Peyer's patch (tissue), 4 donors: ENCODE results near the gene MEF2D. TPM values are rescaled to one million over a fixed set of nuclear protein-coding genes. Genes with fewer than 3 reads are reported as not detected.

Experiments
- DNase-seq, 3 donors: peaks; one replicate each; pipeline ENCODE4 v3.0.0-alpha.2; 2017 to 2019
- H3K27ac ChIP-seq, 4 donors: fragments of 200-600 bp; sonication (generic); one replicate each; pipeline ENCODE4 v1.5.1; 2016 to 2019
- H3K27me3 ChIP-seq, 2 donors: fragments of 200-600 bp; sonication (generic); one replicate each; pipeline ENCODE4 v1.5.1; 2019
- H3K36me3 ChIP-seq, 3 donors: fragments of 200-600 bp; sonication (generic); one replicate each; pipeline ENCODE4 v1.5.1; 2016 to 2019
- H3K4me1 ChIP-seq, 4 donors: fragments of 200-600 bp; sonication (generic); one replicate each; pipeline ENCODE4 v1.5.1; 2016 to 2019
- H3K4me3 ChIP-seq, 4 donors: fragments of 200-600 bp; sonication (generic); 1 replicate in 3 of 4; 2 replicates in 1 of 4; pipeline ENCODE4 v1.5.1; 2016 to 2019; ENCODE audit warnings: mild to moderate bottlenecking in 1 of 4
- H3K9me3 ChIP-seq, 4 donors: fragments of 200-600 bp; sonication (generic); one replicate each; pipeline ENCODE4 v1.5.1; 2016 to 2019; ENCODE audit warnings: mild to moderate bottlenecking in 1 of 4
- POLR2A ChIP-seq, 2 donors: fragments of 450-650 bp; IDR thresholded peaks; one replicate each; pipeline ENCODE4 v1.5.1; 2017; ENCODE audit warnings: antibody characterized with exemption in 2 of 2, mild to moderate bottlenecking in 2 of 2, moderate library complexity in 2 of 2
- total RNA-seq, 4 donors: library from RNA; depleted of rRNA; stranded (reverse); fragments of >200 nt; gene quantifications; one replicate each; pipeline ENCODE4 v1.1.0, GENCODE V29; 2016
- TF ChIP-seq, protein P1 (sequence below), 6 experiments: fragments of 450-650 bp in 4 of 6; fragments of 200-600 bp in 2 of 6; sonication (generic) in 1 of 6; IDR thresholded peaks; one replicate each; pipeline ENCODE4 v1.5.1; 2017 to 2019; ENCODE audit warnings: antibody characterized with exemption in 6 of 6, mild to moderate bottlenecking in 3 of 6, moderate library complexity in 1 of 6

MEF2D gene
- total RNA-seq, 4 donors from 2014 or later = 46.8 to 97.4 (median 64.1) TPM

DNA sequence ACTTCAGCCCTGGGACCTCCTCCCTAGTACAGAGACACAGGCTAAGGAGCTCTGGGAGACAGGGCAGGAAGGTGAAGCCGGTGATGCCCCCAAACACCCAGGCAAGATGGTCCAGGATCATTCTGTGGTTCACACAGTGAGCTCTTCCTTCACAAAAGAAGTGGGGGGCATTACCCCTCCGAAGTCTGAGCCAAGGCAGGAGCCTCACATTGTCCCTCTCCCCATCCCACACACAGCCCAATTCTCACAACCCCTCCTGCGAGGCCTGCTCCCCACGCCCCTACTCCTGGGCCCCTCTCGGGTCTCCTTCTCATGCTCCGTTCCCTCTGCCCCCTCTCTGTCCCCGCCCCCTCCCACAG lies 10.7 kb downstream of the MEF2D start:
- TF ChIP-seq, protein P1, sequence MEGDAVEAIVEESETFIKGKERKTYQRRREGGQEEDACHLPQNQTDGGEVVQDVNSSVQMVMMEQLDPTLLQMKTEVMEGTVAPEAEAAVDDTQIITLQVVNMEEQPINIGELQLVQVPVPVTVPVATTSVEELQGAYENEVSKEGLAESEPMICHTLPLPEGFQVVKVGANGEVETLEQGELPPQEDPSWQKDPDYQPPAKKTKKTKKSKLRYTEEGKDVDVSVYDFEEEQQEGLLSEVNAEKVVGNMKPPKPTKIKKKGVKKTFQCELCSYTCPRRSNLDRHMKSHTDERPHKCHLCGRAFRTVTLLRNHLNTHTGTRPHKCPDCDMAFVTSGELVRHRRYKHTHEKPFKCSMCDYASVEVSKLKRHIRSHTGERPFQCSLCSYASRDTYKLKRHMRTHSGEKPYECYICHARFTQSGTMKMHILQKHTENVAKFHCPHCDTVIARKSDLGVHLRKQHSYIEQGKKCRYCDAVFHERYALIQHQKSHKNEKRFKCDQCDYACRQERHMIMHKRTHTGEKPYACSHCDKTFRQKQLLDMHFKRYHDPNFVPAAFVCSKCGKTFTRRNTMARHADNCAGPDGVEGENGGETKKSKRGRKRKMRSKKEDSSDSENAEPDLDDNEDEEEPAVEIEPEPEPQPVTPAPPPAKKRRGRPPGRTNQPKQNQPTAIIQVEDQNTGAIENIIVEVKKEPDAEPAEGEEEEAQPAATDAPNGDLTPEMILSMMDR (IDR thresholded peaks at IDR 0.05) = no peak
- TF ChIP-seq POLR2A (IDR thresholded peaks at IDR 0.05) = no peak
- peak overlapping the region; percentile 15 to 78 (median 58) for H3K27ac ChIP-seq
- peak overlapping the region in 2 of 4 donors; percentile 16 to 20 for H3K4me3 ChIP-seq
- H3K9me3 ChIP-seq = no peaks in the 10 kb centered on the region
- H3K27me3 ChIP-seq = no peaks in the 10 kb centered on the region
- peaks cover 9 to 92% (median 73%) of the 10 kb centered on the region in 4 donors for H3K4me1 ChIP-seq
- no peak for DNase-seq
- H3K36me3 ChIP-seq = peaks cover 0 to 17% (median 0%) of the 10 kb centered on the region in 3 donors

DNA sequence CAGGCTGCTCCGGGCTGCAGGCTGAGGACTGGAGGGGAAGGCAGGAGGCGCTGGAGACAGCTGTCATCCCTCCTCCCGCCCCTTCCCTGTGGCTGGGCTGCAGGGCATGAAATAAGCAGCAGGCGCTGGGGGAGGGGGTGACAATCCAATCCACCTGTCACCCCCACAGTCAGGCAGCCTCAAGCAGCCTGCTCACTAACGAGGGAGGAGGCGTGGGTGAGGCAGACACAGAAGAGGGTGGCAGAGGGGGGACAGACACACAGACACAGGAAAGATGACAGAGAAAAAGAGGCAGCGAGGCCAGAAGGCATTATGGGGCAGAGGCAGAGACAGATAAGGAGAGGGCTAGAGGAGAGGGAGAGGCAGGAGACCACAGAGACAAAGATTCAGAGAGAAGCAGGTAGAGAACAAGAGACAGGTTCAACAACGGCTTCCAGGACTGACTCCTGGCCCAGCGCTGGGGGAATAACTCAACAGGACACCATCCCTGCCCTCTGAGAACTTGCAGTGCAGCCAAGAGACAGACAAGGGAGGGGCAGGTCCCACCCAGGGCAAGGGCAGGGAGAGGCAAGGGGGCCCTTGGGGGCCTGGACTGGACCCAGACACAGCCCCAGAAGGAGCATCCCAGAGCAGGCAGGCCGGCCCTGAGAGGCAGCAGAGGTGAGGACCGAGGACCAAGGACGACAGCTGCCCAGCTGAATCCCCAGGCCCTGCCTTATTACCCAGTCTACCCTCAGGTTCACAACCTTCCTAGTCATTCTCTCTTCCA lies 11.2 kb downstream of the MEF2D start:
- Histone ChIP-seq H3K9me3 (no peaks in the 10 kb centered on the region), H3K27ac (peak overlapping the region; percentile 15 to 78 (median 58)), H3K27me3 (no peaks in the 10 kb centered on the region), H3K4me3 (peak overlapping the region in 3 of 4 donors; percentile 13 to 20 (median 20)), H3K4me1 (peaks cover 9 to 92% (median 68%) of the 10 kb centered on the region in 4 donors), H3K36me3 (peaks cover 0 to 12% (median 0%) of the 10 kb centered on the region in 3 donors)
- TF ChIP-seq, protein P1 (IDR thresholded peaks at IDR 0.05) = no peak
- no peak for TF ChIP-seq POLR2A (IDR thresholded peaks at IDR 0.05)
- peak in 2 of 3 donors; percentile 62 to 71 for DNase-seq

DNA sequence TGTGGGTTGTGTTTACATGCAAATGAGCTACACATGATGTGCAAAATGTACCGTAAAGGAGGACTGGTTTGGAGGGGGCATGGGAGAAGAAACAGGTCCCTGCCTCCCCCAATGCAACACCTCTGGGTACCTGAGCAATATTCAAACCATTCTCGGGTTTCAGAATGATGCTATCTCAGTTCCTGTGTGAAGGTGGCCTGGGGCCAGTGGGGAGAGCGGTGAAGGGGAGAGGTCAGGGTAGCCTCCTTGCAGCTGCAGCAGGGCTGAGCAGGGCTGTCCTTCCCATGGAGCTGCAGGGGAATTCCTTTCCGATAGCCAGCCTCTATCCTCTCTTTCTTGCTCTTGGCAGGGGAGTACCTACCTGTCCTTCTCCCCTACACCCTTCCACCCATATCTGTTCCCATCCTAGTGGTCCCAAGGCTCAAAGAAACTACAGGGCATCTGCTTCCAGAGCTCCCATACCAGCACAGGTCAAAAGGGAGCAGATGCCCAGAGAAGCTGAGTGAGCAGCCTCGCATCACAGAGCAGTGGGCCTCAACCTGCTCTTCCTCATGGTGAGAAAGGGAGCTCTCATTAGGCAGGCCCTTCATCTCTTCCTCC lies 11.9 kb downstream of the MEF2D start:
- DNase-seq = peak in 2 of 3 donors; percentile 54 to 70
- H3K27ac ChIP-seq = peak overlapping the region; percentile 15 to 78 (median 58)
- H3K4me3 ChIP-seq = peak overlapping the region in 3 of 4 donors; percentile 5 to 20 (median 13)
- H3K36me3 ChIP-seq = peaks cover 0 to 16% (median 0%) of the 10 kb centered on the region in 3 donors
- no peak for TF ChIP-seq POLR2A (IDR thresholded peaks at IDR 0.05)
- peaks cover 9 to 91% (median 61%) of the 10 kb centered on the region in 4 donors for H3K4me1 ChIP-seq
- no peaks in the 10 kb centered on the region for H3K27me3 ChIP-seq
- H3K9me3 ChIP-seq = no peaks in the 10 kb centered on the region

DNA sequence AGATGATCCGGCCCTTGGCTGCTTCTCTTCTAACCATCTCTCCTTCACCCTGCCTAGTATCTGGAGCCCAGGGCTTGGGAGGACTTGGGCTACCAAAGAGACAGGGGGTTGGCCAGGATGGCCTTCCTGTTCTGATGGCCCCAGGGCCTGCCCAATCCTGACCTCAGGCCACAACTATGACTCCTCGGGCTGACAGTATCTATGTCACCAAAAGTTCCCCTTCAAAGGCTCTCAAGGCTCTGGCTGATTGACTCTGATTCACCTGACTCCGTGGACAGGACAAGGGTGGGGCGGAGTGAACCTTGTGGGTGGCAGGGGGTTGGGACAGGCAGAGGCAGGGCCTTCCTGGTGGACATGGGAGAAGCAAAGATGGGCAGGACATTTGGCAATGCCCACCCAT lies 12.7 kb downstream of the MEF2D start:
- Histone ChIP-seq H3K4me3 (no peak overlapping the region), H3K27ac (peak overlapping the region; percentile 11 to 78 (median 36)), H3K36me3 (peaks cover 0 to 24% (median 0%) of the 10 kb centered on the region in 3 donors), H3K27me3 (no peaks in the 10 kb centered on the region), H3K4me1 (peaks cover 9 to 84% (median 53%) of the 10 kb centered on the region in 4 donors), H3K9me3 (no peaks in the 10 kb centered on the region)
- TF ChIP-seq, protein P1 (IDR thresholded peaks at IDR 0.05) = no peak
- TF ChIP-seq POLR2A (IDR thresholded peaks at IDR 0.05) = no peak
- peak in 2 of 3 donors; percentile 75 to 81 for DNase-seq

DNA sequence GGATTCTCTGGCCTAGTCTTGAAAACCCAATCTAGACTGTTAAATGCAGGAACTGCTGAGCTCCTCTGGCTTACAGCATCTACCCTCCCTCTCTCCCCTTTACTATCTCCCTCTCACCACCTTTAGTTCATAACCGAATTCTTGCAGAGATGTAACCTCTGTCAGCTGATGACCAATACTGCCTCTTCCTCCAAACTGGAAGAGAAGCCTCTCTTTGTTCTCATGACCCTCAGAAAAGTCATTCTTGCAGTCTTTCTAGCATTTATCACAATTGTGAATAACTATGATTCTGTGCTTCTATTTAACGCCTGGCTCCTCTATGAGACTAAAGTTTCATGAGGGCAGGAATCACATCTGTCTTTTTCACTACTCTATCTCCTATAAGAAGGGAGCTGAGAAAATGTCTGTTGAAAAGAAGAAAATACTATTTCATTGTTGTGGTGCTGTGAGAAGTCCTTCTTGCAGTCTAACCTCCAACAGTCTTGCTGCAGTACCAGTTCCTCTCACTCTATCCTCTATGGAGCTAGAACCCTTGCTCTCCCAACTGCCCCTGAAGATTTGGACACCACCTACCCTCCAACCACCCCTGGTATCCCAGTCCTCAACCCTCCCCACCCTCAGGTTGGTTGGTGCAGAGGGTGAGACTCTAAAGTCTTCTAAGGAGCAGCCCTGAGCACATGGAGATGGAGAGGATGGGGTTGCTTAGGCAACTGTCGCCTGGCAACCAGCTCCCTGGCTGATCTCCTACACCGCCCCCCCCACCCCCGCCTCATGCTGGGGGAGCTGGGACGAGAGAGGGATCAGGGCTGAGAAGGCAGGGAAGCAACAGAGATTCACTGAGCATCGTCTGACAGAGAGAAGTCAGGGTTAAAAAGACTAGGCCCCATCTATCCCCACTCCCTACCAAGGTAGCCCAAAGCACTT lies 13.9 kb downstream of the MEF2D start:
- H3K4me1 ChIP-seq = peaks cover 9 to 72% (median 43%) of the 10 kb centered on the region in 4 donors
- no peak for TF ChIP-seq POLR2A (IDR thresholded peaks at IDR 0.05)
- TF ChIP-seq, protein P1 (IDR thresholded peaks at IDR 0.05) = no peak
- no peaks in the 10 kb centered on the region for H3K27me3 ChIP-seq
- H3K9me3 ChIP-seq = no peaks in the 10 kb centered on the region
- peak overlapping the region in 1 of 4 donors; percentile 2 for H3K27ac ChIP-seq
- H3K36me3 ChIP-seq = peaks cover 0 to 36% (median 2%) of the 10 kb centered on the region in 3 donors
- H3K4me3 ChIP-seq = no peak overlapping the region
- no peak for DNase-seq
